ENCODE results near the gene AFDN.

Gene AFDN

GRCh38 chr6:167918548-167919278, 92.0 kb downstream of the AFDN start:
- TF ChIP-seq CTCF (conservative IDR thresholded peaks at IDR 0.05; ENCODE audit: low read length): no peak
- H3K4me3 ChIP-seq (ENCODE audit: low read length): no peak overlapping the region
- no peak for DNase-seq (ENCODE audit: low read depth)

- DNase-seq (ENCODE audit: low read depth): no peak
- H3K4me3 ChIP-seq (ENCODE audit: low read length): no peak overlapping the region
- no peak for TF ChIP-seq CTCF (conservative IDR thresholded peaks at IDR 0.05; ENCODE audit: low read length)
Observed at GRCh38 chr6:167919349-167919748, 92.6 kb downstream of the AFDN start.

GRCh38 chr6:167920165-167920564, 93.5 kb downstream of the AFDN start:
- no peak overlapping the region for H3K4me3 ChIP-seq (ENCODE audit: low read length)
- TF ChIP-seq CTCF (conservative IDR thresholded peaks at IDR 0.05; ENCODE audit: low read length): no peak
- no peak for DNase-seq (ENCODE audit: low read depth)

- DNase-seq (ENCODE audit: low read depth): no peak
- TF ChIP-seq CTCF (conservative IDR thresholded peaks at IDR 0.05; ENCODE audit: low read length): no peak
- no peak overlapping the region for H3K4me3 ChIP-seq (ENCODE audit: low read length)
Observed at GRCh38 chr6:167921831-167922230, 95.1 kb downstream of the AFDN start.

GRCh38 chr6:167925026-167925425, 98.3 kb downstream of the AFDN start:
- no peak overlapping the region for H3K4me3 ChIP-seq (ENCODE audit: low read length)
- TF ChIP-seq CTCF (conservative IDR thresholded peaks at IDR 0.05; ENCODE audit: low read length): no peak
- peak; percentile 46 for DNase-seq (ENCODE audit: low read depth)

GRCh38 chr6:167927246-167927645, 100.5 kb downstream of the AFDN start:
- no peak overlapping the region for H3K4me3 ChIP-seq (ENCODE audit: low read length)
- no peak for DNase-seq (ENCODE audit: low read depth)
- TF ChIP-seq CTCF (conservative IDR thresholded peaks at IDR 0.05; ENCODE audit: low read length): no peak

- no peak for DNase-seq (ENCODE audit: low read depth)
- TF ChIP-seq CTCF (conservative IDR thresholded peaks at IDR 0.05; ENCODE audit: low read length): no peak
- no peak overlapping the region for H3K4me3 ChIP-seq (ENCODE audit: low read length)
Observed at GRCh38 chr6:167928111-167928510, 101.4 kb downstream of the AFDN start.

Measured in AG10803 (cell line).